Common myeloid progenitor, CD34-positive (primary cell): ENCODE results near the gene MSTO1. TPM values are rescaled to one million over a fixed set of nuclear protein-coding genes. Genes with fewer than 3 reads are reported as not detected.
A peak's percentile ranks its signal among the peaks of the same experiment; 100 is the strongest.
"Not testable (repeated sequence)": the region's sequence is repeated elsewhere in the genome, so short reads cannot be mapped to it uniquely, and the experiment has no call there.

Experiments used
- CTCF ChIA-PET: fragments of 350-600 bp; sonication (Branson Sonifier 250); formaldehyde crosslinking; loops from one replicate; lab custom pipeline; 2021; ENCODE audit warnings: antibody characterized with exemption; lab: Charles Lee
- POLR2A ChIA-PET: fragments of 350-600 bp; sonication (Branson Sonifier 250); formaldehyde crosslinking; loops from one replicate; lab custom pipeline; 2021; ENCODE audit warnings: antibody characterized with exemption; lab: Charles Lee
- DNase-seq, 3 donors: peaks; one replicate each; pipeline versions ENCODE4 v3.0.0 to v3.0.0-alpha.2; 2013
- H3K27ac ChIP-seq, 2 experiments: 1 replicate in 1 of 2; 2 replicates in 1 of 2; pipeline ENCODE4 v1.7.0; 2013; ENCODE audit warnings: inconsistent platforms in 2 of 2, low read length in 2 of 2, mild to moderate bottlenecking in 2 of 2, low read depth in 1 of 2, moderate library complexity in 1 of 2; ENCODE audit not compliant: severe bottlenecking in 2 of 2, insufficient read depth in 1 of 2, poor library complexity in 1 of 2
- H3K27me3 ChIP-seq, 5 experiments: replicated peaks in 2 of 5; 1 replicate in 3 of 5; 2 replicates in 2 of 5; pipeline versions ENCODE4 v1.6.1 to v1.7.0; 2013; ENCODE audit warnings: low read length in 4 of 5, mild to moderate bottlenecking in 2 of 5, moderate library complexity in 2 of 5, inconsistent platforms in 1 of 5; ENCODE audit not compliant: insufficient read depth in 5 of 5, control insufficient read depth in 4 of 5
- H3K36me3 ChIP-seq, 4 experiments: 1 replicate in 2 of 4; 2 replicates in 2 of 4; pipeline versions ENCODE4 v1.6.1 to v1.7.0; 2013; ENCODE audit warnings: low read length in 3 of 4, control low read depth in 1 of 4, mild to moderate bottlenecking in 1 of 4; ENCODE audit not compliant: control insufficient read depth in 4 of 4, insufficient read depth in 4 of 4
- H3K4me1 ChIP-seq, 4 experiments: 1 replicate in 3 of 4; 2 replicates in 1 of 4; pipeline versions ENCODE4 v1.6.1 to v1.7.1; 2013; ENCODE audit warnings: low read length in 3 of 4, mild to moderate bottlenecking in 3 of 4, control low read depth in 1 of 4, inconsistent platforms in 1 of 4, moderate library complexity in 1 of 4; ENCODE audit not compliant: control insufficient read depth in 4 of 4, insufficient read depth in 4 of 4; ENCODE audit errors: control extremely low read depth in 1 of 4
- H3K4me3 ChIP-seq, 7 experiments: 1 replicate in 4 of 7; 2 replicates in 3 of 7; pipeline versions ENCODE4 v1.5.1 to v1.7.0; 2013; ENCODE audit warnings: mild to moderate bottlenecking in 7 of 7, low read length in 6 of 7, moderate library complexity in 6 of 7, inconsistent platforms in 2 of 7, low read depth in 2 of 7, control low read depth in 1 of 7; ENCODE audit not compliant: insufficient read depth in 4 of 7, control insufficient read depth in 1 of 7; ENCODE audit errors: extremely low read depth in 1 of 7
- H3K9me3 ChIP-seq, 5 experiments: 1 replicate in 4 of 5; 2 replicates in 1 of 5; pipeline versions ENCODE4 v1.6.1 to v1.7.1; 2013; ENCODE audit warnings: low read length in 4 of 5, mild to moderate bottlenecking in 2 of 5, inconsistent platforms in 1 of 5, low read depth in 1 of 5, moderate library complexity in 1 of 5; ENCODE audit not compliant: control insufficient read depth in 4 of 5, insufficient read depth in 2 of 5; ENCODE audit errors: control extremely low read depth in 1 of 5
- WGBS: methylation state at CpG from one replicate; pipeline ENCODE4 v1.1.5; 2013; ENCODE audit not compliant: insufficient coverage; 5-methylcytosine and 5-hydroxymethylcytosine counted together
- polyA plus RNA-seq: library from polyadenylated mRNA; unstranded; fragments of 120-200 nt; gene quantifications from one replicate; pipeline ENCODE4 v1.2.1, GENCODE V29; 2013

Gene MSTO1
- 44.4 TPM for polyA plus RNA-seq

DNA sequence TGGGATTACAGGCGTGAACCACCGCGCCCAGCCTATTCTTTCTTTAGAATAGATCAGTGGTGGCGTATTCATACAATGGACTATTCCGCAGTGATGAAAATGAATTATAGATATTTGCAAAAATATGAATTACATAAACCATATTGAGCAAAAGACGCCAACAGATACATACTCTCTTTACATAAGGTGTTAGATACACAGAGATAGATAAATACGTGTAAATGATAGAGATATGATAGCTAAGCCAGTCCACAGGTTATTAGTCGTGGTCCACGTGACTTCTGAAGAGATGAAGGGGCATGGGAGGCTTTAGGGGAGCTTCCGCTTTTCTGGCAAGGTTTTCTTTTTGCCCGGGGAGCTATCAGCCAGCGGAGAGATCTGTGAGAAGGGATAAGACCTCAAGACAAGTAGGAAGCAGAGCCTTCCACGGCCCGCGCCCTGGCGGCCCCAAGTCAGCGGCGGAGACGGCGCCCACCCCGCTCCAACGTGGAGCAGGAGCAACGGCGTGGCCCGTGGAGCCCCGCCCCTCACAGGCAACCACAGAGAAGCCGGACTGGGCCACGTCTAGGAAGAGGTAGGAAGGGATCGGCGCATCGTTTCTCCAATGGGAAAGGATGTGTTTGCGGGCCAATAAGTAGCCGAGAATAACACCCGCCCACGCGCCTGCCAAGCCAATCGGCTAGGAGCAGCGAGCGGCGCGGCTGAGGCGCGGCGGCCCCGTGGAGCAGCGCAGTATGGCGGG, at the start of gene MSTO1:
Gene MSTO1, plus strand, starts transcription at position 704 of the 742 bp plus-strand sequence. Its CDS starts 31 bp downstream, at position 735.
- Histone ChIP-seq H3K27me3 (no peaks in the 10 kb centered on the region), H3K4me3 (peak within 1 kb of the TSS; percentile 46 to 91 (median 76)), H3K4me1 (peaks cover 0 to 6% (median 4%) of the 10 kb centered on the region in 4 experiments), H3K9me3 (no peaks in the 10 kb centered on the region), H3K36me3 (peaks cover 0 to 14% (median 8%) of the 10 kb centered on the region in 4 experiments), H3K27ac (peak within 1 kb of the TSS; percentile 66 to 82)
- POLR2A ChIA-PET = no interaction called here
- peak; percentile 96 to 98 (median 97) for DNase-seq
- CTCF ChIA-PET = interaction anchor here (1.1 kb wide), 1 partner anchor 416 kb away, joined by 3 read pairs; no protein-coding TSS in a partner anchor
- WGBS = 0% methylated on average over 26 of the region's 47 CpGs

DNA sequence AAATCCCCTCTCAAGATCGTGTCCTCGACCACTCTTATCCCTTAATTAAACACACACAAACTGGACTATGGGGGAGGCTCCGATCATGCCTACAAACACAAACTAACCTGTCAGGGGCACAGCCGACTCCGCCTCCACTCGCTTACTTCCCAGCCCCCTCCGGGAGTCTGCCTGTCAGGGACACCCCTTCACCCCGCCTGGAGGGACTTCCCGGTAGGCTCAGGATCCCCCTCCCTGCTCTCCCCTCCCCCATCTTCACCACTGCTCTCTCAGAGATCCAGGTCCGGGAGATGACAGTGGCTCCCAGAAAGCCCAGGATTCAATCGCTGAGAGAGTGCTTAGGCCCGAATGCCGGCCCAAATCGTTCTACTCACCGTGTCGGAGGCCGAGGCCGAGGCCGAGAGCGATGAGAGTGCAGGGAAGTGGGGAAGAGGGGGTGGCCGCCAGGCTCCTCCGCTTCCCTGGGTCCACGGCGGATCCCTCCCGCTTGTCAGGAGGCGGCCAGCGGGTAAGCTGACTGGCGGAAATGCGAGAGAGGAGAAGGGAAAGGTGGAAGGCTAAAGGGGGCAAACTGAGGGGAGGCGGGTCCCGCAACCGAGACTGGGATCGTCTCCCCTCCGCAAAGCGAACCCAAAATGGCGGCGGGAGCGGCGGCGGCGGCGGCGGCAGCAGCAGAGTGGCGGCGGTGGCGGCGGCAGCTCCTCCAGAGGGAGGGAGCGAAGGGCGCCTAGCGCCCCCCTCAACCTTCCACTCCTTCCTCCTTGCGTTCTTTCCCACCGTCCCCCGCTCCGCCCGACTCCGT, 48.0 kb upstream of the MSTO1 start:
- POLR2A ChIA-PET = interaction anchor here (0.9 to 1.8 kb wide), 3 partner anchors 14 to 61 kb away, joined by 3 to 4 read pairs (median 3); no protein-coding TSS in a partner anchor
- DNase-seq = peak in 1 of 3 donors; percentile 52
- WGBS = 0% methylated on average over 28 of the region's 56 CpGs
- H3K27ac ChIP-seq = peak overlapping the region; percentile 91 to 99
- H3K27me3 ChIP-seq, H3K9me3 ChIP-seq, H3K36me3 ChIP-seq, CTCF ChIA-PET: not testable (repeated sequence)
- peaks cover 10 to 32% (median 14%) of the 10 kb centered on the region in 4 experiments for H3K4me1 ChIP-seq
- H3K4me3 ChIP-seq = peak overlapping the region; percentile 75 to 95 (median 92)

DNA sequence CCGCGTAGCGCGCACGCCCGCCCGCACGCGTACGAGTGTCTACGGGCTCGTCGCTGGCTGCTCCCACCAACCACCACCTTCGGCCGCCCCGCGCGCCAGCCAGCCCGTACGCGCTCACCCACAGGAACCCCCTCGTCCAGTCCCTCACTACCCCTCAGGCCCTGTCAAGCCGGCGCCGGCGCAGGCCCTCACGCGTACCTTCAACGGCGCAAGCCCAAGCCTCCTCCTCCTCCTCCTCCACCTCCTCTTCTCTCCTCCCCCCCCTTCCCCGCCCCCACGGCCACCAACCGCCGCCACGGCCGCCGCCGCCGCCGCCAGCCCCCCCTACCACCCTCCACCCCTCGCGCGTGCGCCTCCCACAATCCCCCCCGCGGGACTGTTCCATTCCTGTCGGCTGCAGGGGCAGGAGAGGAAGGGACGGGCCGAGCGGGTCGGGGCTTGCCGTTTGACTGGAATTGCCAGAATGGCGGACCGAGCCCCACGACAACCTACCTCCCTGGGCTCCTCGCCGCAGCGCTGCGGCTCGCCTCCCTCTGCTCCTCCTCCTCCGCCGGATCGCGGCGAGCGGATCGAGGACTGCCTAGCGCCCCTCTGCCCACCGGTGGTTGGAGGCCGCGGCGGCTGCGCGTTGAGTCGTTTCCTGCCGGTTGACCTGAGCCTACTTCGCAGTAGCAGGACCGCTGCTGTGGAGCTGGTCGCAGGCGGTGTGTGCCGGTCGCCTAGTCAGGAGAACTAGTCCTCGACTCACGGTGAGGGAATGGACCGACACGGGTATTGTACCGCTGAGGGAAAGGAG, 47.2 kb upstream of the MSTO1 start, which contains the start of gene ASH1L:
Gene ASH1L, minus strand, starts transcription at position 223 of the 796 bp plus-strand sequence. CDS start 41,284 bp downstream, outside the sequence.
- Histone ChIP-seq H3K36me3 (peaks cover 0 to 8% (median 5%) of the 10 kb centered on the region in 4 experiments), H3K4me3 (peak within 1 kb of the TSS; percentile 83 to 95 (median 93)), H3K27me3 (no peaks in the 10 kb centered on the region), H3K9me3 (no peaks in the 10 kb centered on the region), H3K4me1 (peaks cover 10 to 32% (median 14%) of the 10 kb centered on the region in 4 experiments), H3K27ac (peak within 1 kb of the TSS; percentile 97 to 99)
- POLR2A ChIA-PET = interaction anchor here (0.7 to 1.8 kb wide), 7 partner anchors 8 to 62 kb away, joined by 3 to 6 read pairs (median 3); no protein-coding TSS in a partner anchor
- CTCF ChIA-PET = no interaction called here
- peak; percentile 90 to 96 (median 95) for DNase-seq
- under 1% methylated on average over 61 of the region's 87 CpGs for WGBS

DNA sequence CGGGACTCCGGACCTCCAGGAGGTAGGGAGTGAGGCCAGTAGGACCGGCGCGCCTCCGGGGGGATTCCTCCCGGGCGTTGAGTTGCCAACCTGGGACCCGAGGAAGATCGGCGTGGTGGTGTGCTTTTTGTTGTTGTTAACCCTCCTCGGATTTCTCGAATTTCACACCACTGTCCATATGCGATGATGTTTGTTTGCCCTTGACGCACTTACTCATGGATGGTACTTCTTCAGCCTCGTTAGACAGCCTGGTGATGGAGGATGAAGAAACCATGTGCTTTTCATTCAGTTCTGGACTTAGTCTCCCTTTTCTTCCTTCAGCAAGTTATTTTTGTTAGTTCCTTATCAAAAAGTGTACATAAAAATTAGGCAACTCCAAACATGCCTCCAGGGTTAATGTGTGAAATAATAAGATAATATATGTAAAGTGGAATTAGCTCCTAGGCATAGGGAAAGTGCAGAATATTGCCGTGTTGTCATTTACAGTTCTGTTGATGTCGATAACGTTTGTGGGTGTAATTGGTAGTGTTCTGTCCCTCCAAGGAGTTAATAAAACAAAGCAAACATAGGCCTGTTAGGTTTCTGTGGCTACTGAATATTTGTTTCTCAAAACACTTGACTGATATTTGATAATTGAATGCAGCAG, 46.5 kb upstream of the MSTO1 start:
- POLR2A ChIA-PET = interaction anchor here (0.7 to 1.8 kb wide), 6 partner anchors 8 to 63 kb away, joined by 3 to 6 read pairs (median 4); no protein-coding TSS in a partner anchor
- Histone ChIP-seq H3K4me3 (peak overlapping the region; percentile 83 to 95 (median 93)), H3K4me1 (peaks cover 10 to 29% (median 14%) of the 10 kb centered on the region in 4 experiments), H3K27ac (peak overlapping the region; percentile 97 to 99)
- H3K36me3 ChIP-seq, CTCF ChIA-PET, H3K27me3 ChIP-seq, H3K9me3 ChIP-seq: not testable (repeated sequence)
- peak; percentile 26 to 73 (median 63) for DNase-seq
- WGBS = 0% methylated on average over 9 of the region's 19 CpGs

DNA sequence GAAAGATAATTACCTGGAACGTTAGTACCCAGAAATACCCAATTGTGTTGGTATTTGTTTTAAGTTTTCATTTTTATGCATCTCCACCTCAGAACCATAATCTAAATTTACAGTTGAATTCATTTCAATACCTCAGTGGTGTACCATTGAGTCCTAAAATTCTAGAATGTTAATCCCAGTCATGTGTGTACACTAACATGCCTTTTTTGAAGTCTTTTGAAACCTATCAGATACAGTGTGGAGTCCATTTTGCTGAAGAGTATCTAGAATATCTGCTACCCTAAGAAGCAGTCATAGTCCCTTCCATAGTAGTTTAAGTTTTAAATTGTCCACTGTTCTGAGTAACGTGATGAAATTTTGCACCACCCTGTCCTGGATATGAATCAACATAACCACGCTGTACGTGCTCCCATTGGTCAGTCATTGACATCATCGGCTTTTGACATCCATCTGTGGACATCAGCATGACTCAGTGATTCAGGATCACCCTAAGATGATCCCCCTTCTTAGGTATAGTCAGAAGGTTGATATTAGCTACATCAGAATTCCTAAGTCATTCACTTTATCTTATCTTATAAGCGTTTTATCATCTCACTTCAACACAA, 39.9 kb upstream of the MSTO1 start:
- ChIA-PET CTCF (no interaction called here), POLR2A (no interaction called here)
- no peak for DNase-seq

DNA sequence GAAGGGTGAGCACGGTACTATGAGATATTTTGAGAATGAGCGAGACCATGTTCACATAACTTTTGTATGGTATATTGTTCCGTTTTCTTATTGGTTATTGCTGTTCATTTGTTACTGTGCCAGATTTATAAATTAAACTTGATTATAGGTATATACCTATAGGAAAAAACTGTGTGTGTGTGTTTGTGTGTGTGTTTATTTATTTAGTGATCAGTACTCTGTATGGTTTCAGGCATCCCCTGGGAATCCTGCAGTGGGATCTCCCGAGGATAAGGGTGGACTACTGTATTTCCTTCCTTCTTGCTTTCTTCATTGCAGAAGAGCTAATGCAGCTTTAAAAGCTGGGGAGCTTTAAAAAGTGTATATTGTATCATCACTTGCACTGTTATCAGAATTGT, 39.4 kb upstream of the MSTO1 start:
- 100% methylated on average over 1 of the region's 4 CpGs for WGBS

More for the DNA sequence above, 39.9 kb upstream of the MSTO1 start:
- WGBS = 100% methylated on average over 4 of the region's 6 CpGs
- Histone ChIP-seq H3K27ac (no peak overlapping the region), H3K4me1 (peaks cover 0 to under 1% (median 0%) of the 10 kb centered on the region in 4 experiments), H3K4me3 (no peak overlapping the region), H3K9me3 (no peaks in the 10 kb centered on the region), H3K27me3 (no peaks in the 10 kb centered on the region), H3K36me3 (peaks cover 0 to 19% (median 10%) of the 10 kb centered on the region in 4 experiments)

More for the DNA sequence above, 39.4 kb upstream of the MSTO1 start:
- no peak overlapping the region for H3K4me3 ChIP-seq
- ChIA-PET POLR2A (no interaction called here), CTCF (no interaction called here)
- H3K9me3 ChIP-seq = no peaks in the 10 kb centered on the region
- H3K27ac ChIP-seq = no peak overlapping the region
- H3K4me1 ChIP-seq = no peaks in the 10 kb centered on the region
- peaks cover 0 to 19% (median 9%) of the 10 kb centered on the region in 4 experiments for H3K36me3 ChIP-seq
- DNase-seq = no peak
- H3K27me3 ChIP-seq = no peaks in the 10 kb centered on the region
